HL-60 (cell line): ENCODE results near the gene GTSE1.

Experiments
- POLR2AphosphoS5 ChIP-seq: IDR thresholded peaks from 2 replicates; pipeline ENCODE4 v1.6.1; 2012; ENCODE audit warnings: low read depth
- REST ChIP-seq: IDR thresholded peaks from 2 replicates; pipeline ENCODE4 v1.6.1; 2012; ENCODE audit warnings: low read depth; ENCODE audit not compliant: insufficient replicate concordance
- TF ChIP-seq, protein P1 (sequence below): IDR thresholded peaks from one replicate; pipeline ENCODE4 v1.5.1; 2011; ENCODE audit warnings: low read length, control low read depth, inconsistent platforms; ENCODE audit not compliant: insufficient read depth

DNA sequence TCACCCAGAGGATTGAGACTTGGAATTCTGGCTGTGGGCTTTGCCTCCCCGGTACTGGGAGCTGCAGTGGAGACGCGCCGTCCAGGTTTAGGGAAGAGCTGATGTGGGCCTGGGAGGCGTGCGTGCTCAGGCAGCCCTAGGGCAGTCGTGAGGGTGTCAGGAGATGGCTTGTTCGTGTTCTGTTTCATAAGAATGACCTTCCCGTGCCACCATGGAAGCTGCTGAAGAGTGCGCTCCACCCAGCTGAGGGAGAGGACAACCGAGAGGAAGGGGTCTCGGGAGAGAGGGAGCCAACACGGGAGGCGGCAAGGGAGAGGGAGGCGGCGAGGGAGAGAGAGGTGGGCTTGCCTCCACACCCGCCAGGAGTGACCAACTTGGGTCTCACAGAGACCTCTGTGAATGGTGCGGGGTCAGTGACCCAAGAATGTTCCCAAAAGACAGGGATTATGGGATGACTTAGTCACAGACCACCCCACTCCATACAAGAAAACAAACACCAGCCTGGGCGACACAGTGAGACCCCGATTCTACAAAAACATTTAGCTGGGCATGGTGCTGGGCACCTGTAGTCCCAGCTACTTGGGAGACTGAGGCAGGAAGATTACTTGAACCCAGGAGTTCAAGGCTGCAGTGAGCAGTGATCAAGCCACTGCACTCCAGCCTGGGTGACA, 24.2 kb downstream of the GTSE1 start:
- TF ChIP-seq POLR2AphosphoS5 (no peak), REST (no peak)
- TF ChIP-seq, protein P1, sequence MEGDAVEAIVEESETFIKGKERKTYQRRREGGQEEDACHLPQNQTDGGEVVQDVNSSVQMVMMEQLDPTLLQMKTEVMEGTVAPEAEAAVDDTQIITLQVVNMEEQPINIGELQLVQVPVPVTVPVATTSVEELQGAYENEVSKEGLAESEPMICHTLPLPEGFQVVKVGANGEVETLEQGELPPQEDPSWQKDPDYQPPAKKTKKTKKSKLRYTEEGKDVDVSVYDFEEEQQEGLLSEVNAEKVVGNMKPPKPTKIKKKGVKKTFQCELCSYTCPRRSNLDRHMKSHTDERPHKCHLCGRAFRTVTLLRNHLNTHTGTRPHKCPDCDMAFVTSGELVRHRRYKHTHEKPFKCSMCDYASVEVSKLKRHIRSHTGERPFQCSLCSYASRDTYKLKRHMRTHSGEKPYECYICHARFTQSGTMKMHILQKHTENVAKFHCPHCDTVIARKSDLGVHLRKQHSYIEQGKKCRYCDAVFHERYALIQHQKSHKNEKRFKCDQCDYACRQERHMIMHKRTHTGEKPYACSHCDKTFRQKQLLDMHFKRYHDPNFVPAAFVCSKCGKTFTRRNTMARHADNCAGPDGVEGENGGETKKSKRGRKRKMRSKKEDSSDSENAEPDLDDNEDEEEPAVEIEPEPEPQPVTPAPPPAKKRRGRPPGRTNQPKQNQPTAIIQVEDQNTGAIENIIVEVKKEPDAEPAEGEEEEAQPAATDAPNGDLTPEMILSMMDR, result no peak
